G401 (cell line): ENCODE measurements around the gene CDX1. TPM values are rescaled to one million over a fixed set of nuclear protein-coding genes. Genes with fewer than 3 reads are reported as not detected.

Source experiments
- DNase-seq: peaks from one replicate; pipeline ENCODE4 v3.0.0-alpha.2; 2015; ENCODE audit warnings: low spot score
- in situ Hi-C: cut with HindIII; loops from 2 replicates; pipeline ENCODE4 v1.10.0; 2016; ENCODE audit warnings: low sequenced_read_pairs, mixed read lengths
- total RNA-seq: library from RNA; depleted of rRNA; stranded (reverse); fragments of >200 nt; shearing (Covaris generic); gene quantifications from 2 replicates; pipeline ENCODE4 v1.2.3, GENCODE V29; 2014; rRNA removed

Gene CDX1
- not detected in 2 replicates for total RNA-seq

- in situ Hi-C loops = no loop called here
Observed at GRCh38 chr5:150166650-150167511, at the start of gene CDX1. Gene CDX1 (plus strand): TSS chr5:150166778. CDS start chr5:150166877, 99 bp downstream.

GRCh38 chr5:150117945-150118560 is 48.5 kb upstream of the CDX1 start:
- no peak for DNase-seq
- in situ Hi-C loops = no loop called here

More at GRCh38 chr5:150166650-150167511, at the start of gene CDX1:
- no peak for DNase-seq

DNA sequence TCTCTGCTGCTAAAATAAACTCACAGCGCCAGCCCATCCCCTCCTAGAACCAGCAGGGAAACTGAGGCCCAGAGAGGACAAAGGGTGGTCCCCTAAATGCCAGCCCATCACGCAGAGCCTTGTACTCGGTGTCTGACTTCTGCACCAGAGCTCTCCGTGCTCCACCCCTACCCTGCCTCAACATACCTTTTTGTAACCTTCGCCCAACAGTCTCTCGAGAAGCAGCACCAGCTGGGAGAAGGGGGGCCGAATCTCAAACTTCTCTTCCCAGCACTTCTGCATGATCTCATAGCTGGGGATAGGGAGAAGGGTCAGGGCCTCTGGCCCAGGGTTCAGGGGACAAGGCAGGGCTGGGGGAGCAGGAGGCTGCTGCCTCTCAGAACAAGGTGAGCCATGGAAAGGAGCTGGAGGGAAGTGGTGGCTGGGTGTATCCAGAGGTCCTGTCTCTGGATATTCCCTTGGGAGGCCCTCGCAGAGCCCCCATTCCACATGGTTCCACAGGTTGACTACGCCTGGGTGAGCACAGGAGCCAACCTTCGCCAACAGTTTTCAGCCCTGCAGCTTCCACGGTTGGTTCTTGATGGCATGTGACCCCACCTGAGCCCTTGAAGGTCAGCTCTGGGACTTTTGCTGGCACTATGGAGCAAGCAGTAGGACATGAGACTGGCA is 47.9 kb upstream of the CDX1 start:
- in situ Hi-C loops = no loop called here
- DNase-seq = no peak

- no peak for DNase-seq
Observed at GRCh38 chr5:150119421-150120061, 47.0 kb upstream of the CDX1 start.

GRCh38 chr5:150120062-150120441 is 46.5 kb upstream of the CDX1 start:
- in situ Hi-C loops = no loop called here
- DNase-seq = no peak

More at GRCh38 chr5:150119421-150120061, 47.0 kb upstream of the CDX1 start:
- in situ Hi-C loops = no loop called here

DNA sequence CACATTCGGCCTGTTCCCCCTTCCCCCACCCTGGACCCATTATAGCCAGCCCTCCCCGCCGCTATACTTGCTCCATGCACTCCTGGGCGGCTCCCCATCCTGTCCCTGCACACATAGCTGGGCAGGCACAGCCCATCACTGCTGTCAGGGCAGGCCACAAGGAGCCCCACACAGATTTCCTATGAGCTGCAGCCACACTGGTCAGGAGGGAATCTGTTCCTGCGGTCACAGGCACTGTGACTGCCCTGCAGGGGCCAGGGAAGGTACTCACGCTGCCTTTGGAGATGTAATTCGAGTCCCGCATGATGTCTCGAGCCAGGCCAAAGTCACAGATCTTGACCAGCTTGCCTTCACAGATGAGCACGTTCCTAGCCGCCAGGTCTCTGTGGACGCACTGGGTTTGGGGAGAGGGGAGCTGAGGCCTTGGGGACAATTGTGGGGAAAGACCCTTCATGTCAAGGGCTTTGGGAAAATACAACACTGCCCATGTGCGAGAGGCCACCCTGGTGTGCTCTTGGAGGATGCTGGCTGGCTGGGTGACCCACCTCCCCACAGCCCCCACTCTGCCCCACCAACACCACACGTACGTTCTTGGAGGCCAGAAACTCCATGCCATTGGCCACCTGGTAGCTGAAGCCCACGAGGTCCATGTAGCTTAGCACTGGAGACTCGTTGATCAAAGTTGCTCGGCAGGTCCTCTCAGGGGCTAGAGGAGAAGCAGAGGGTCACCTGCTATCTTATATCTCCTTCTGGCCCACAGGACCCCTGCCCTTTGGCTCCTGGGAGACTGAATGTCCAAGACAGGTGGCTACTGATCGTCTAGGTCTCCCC is 45.7 kb upstream of the CDX1 start:
- in situ Hi-C loops = no loop called here
- DNase-seq = no peak

- in situ Hi-C loops = no loop called here
- no peak for DNase-seq
Observed at GRCh38 chr5:150121448-150122157, 45.0 kb upstream of the CDX1 start.

DNA sequence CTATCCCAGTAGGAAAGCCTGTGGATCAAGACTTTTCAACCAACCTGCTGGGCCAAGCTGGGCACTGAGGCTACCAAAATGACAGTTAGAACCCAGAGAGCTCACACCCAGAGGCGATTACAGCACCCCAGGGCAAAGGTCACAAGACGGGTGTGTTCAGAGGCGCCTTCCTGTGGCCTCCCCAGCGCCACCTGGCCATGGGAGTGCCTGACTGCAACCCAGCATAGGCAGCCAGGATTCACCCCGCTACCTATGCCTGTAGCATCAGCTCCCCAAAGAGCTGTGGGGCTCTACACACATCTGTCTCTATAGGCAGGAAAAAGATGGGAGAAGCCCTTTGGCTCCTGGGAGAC is 44.4 kb upstream of the CDX1 start:
- DNase-seq = no peak
- in situ Hi-C loops = no loop called here

GRCh38 chr5:150122536-150123481 is 43.8 kb upstream of the CDX1 start:
- in situ Hi-C loops = no loop called here
- DNase-seq = no peak

DNA sequence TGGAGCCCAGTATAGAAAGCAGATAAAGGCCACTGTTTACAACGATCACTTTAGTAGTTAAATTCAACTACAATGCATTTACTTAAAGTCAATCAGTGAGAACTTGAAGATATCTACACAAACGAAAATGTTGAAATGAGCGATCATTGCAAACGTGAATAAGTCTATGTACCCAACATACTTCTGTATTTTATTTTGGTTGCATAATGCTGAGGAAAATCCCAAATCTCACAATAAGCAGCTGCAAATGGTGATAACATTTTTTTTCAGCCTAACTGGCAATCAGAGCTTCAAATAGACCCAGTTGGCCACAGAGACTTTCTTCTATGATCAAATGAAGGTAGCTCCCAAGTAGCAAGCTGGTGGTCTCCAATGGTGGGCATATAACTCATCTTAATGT is 43.0 kb upstream of the CDX1 start:
- no peak for DNase-seq
- in situ Hi-C loops = no loop called here

GRCh38 chr5:150124111-150124557 is 42.4 kb upstream of the CDX1 start:
- no peak for DNase-seq
- in situ Hi-C loops = no loop called here

GRCh38 chr5:150124596-150124995 is 42.0 kb upstream of the CDX1 start:
- in situ Hi-C loops = no loop called here
- no peak for DNase-seq

GRCh38 chr5:150125334-150125733 is 41.2 kb upstream of the CDX1 start:
- in situ Hi-C loops = no loop called here
- DNase-seq = no peak

DNA sequence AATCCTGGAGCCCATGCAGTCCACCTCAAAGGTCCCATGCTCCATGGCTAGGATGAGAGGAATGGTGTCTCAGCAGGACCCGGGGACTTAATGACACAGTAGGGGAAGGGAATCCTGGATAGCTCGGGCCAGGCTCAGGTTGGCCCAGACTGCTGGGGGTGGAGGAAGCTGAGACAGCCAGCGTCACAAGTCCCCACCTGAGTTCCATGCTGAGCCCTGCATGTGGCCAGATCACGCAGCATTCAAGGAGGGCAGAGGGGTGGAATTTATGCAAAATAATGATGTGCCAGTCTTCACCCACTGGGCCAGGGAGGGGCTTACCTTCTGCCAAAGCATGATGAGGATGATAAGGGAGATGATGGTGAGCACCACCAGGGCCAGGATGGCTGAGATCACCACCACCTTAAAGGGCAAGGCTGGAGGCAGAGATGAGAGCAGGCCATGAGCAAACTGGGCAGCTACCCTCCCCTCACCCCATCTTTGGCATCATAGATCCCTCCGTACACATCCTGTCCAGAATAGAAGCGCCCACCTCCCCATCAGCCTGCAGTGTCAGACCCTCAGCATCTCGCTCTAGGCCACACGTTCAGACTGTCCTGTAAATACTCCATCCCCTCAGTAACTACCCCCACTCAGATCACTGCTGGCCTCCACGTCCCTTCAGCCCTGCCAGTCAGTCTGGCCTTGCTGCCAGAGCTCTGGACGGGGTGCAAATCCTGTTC is 40.2 kb upstream of the CDX1 start:
- in situ Hi-C loops = no loop called here
- no peak for DNase-seq

DNA sequence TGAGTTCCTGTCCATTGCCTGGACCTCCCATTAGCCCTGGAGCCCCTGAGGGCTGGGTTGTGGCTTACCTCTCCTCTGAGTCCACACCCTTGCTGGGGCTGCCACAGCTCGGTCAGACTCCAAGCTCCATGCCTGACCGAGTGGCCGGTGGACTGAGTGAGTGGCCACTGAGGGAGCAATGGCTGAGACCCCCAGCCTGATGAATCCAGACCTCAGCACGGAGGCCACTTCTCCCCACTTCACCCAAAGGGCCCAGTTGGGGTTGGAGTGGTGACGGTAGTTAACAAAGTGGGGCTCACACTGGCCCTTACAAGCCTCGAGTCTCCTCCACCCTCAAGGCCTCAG is 39.7 kb upstream of the CDX1 start:
- no peak for DNase-seq
- in situ Hi-C loops = no loop called here

- in situ Hi-C loops = no loop called here
- DNase-seq = no peak
Observed at GRCh38 chr5:150129454-150129812, 37.1 kb upstream of the CDX1 start.
